ENCODE results near the gene GRID1.

- TF ChIP-seq CTCF (optimal IDR thresholded peaks at IDR 0.05 in 1 of 3, IDR thresholded peaks at IDR 0.05 in 1 of 3, conservative IDR thresholded peaks at IDR 0.05 in 1 of 3; ENCODE audit: extremely low read depth in 1 of 3, insufficient read depth in 2 of 3, low read length in 3 of 3) (peak; percentile 13 to 76 (median 54)), EZH2 (IDR thresholded peaks at IDR 0.05; ENCODE audit: low read length) (no peak)
Measured at GRCh38 chr10:86363184-86363832, 3.3 kb downstream of the GRID1 start.
